ENCODE data around the gene IL4.

Gene IL4

DNA sequence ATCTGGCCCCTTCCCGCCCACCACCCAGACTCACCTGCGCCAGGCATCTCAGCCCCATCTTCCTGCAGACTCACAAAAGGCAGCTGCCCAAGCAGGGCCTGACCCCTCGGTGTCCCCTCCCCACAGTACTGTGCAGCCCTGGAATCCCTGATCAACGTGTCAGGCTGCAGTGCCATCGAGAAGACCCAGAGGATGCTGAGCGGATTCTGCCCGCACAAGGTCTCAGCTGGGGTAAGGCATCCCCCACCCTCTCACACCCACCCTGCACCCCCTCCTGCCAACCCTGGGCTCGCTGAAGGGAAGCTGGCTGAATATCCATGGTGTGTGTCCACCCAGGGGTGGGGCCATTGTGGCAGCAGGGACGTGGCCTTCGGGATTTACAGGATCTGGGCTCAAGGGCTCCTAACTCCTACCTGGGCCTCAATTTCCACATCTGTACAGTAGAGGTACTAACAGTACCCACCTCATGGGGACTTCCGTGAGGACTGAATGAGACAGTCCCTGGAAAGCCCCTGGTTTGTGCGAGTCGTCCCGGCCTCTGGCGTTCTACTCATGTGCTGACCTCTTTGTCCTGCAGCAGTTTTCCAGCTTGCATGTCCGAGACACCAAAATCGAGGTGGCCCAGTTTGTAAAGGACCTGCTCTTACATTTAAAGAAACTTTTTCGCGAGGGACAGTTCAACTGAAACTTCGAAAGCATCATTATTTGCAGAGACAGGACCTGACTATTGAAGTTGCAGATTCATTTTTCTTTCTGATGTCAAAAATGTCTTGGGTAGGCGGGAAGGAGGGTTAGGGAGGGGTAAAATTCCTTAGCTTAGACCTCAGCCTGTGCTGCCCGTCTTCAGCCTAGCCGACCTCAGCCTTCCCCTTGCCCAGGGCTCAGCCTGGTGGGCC is 13.9 kb upstream of the IL4 start:
- FAIRE-seq (peak; percentile 88), DNase-seq (ENCODE audit: insufficient read length) (no peak)
- TF ChIP-seq POLR2AphosphoS5 (IDR thresholded peaks at IDR 0.05; ENCODE audit: low read depth, low read length), result no peak
- TF ChIP-seq POLR2A (IDR thresholded peaks at IDR 0.05; ENCODE audit: low read depth, low read length), result no peak
- TF ChIP-seq TAF1 (IDR thresholded peaks at IDR 0.05; ENCODE audit: borderline replicate concordance, low read depth, low read length), result no peak

GRCh38 chr5:132661231-132662003 is 12.4 kb upstream of the IL4 start:
- peak; percentile 92 for FAIRE-seq
- peak; percentile 21; the same call in 1 of the 2 replicates for TF ChIP-seq POLR2AphosphoS5 (IDR thresholded peaks at IDR 0.05; ENCODE audit: low read depth, low read length)
- 0 out of 2 replicates have a peak, but pooled peaks have one; percentile 18 for TF ChIP-seq POLR2A (IDR thresholded peaks at IDR 0.05; ENCODE audit: low read depth, low read length)
- no peak for TF ChIP-seq TAF1 (IDR thresholded peaks at IDR 0.05; ENCODE audit: borderline replicate concordance, low read depth, low read length)
- DNase-seq (ENCODE audit: insufficient read length), result no peak

GRCh38 chr5:132662004-132662401 is 11.8 kb upstream of the IL4 start:
- no peak for FAIRE-seq
- no peak for DNase-seq (ENCODE audit: insufficient read length)
- TF ChIP-seq POLR2A (IDR thresholded peaks at IDR 0.05; ENCODE audit: low read depth, low read length) (no peak), TAF1 (IDR thresholded peaks at IDR 0.05; ENCODE audit: borderline replicate concordance, low read depth, low read length) (no peak), POLR2AphosphoS5 (IDR thresholded peaks at IDR 0.05; ENCODE audit: low read depth, low read length) (no peak)

DNA sequence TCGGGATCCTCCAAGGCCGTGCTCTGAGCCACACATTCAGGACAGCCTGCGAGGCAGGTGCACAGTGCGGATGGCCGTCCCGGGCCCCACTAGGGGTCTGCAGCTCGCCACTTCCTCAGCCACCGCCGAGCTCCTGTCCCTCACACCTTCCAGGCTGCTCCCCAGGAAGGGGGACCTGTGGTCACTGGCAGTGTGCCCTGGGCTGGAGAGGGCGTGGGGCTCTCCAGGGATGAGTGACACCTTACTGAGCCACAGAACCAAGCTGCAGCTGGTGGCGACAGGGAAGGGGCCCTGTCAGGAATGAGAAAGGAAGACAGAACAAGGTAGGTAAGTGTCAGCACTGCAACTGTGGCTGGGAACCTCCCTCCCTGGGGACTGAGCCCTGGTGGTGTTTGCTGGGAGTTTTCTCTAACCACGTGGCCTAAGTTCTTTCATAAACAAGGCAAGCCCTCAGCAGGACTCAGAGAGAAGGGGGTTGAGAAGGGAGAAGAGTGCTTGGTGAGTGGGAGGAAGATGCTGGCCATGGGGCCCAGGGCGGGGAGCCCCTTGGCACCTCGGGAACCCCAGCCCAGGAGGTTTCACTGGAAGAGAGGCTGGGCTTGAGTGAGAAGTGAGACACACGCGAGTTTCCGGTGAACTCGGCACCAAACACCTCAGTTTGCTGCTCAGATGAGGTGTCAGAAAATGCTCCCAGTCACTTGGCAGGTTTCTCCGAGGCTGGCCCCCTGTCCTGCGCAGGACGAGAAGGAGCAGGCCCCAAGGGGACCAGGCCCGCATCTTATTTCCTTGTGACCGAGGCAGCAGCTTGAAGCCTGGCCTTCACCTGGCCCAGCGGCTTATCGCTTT is 10.6 kb upstream of the IL4 start:
- peak; percentile 70 for DNase-seq (ENCODE audit: insufficient read length)
- FAIRE-seq, result no peak
- peak; percentile 74 for TF ChIP-seq POLR2A (IDR thresholded peaks at IDR 0.05; ENCODE audit: low read depth, low read length)
- peak; percentile 79 for TF ChIP-seq POLR2AphosphoS5 (IDR thresholded peaks at IDR 0.05; ENCODE audit: low read depth, low read length)
- TF ChIP-seq TAF1 (IDR thresholded peaks at IDR 0.05; ENCODE audit: borderline replicate concordance, low read depth, low read length), result peak; percentile 27; the same call in 1 of the 2 replicates

- DNase-seq (ENCODE audit: insufficient read length), result peak; percentile 69
- TF ChIP-seq TAF1 (IDR thresholded peaks at IDR 0.05; ENCODE audit: borderline replicate concordance, low read depth, low read length) (no peak), POLR2A (IDR thresholded peaks at IDR 0.05; ENCODE audit: low read depth, low read length) (peak; percentile 8), POLR2AphosphoS5 (IDR thresholded peaks at IDR 0.05; ENCODE audit: low read depth, low read length) (no peak; the same call in none of the 2 replicates)
- FAIRE-seq, result peak; percentile 97
Observed at GRCh38 chr5:132663771-132664695, 9.8 kb upstream of the IL4 start.

GRCh38 chr5:132664696-132665209 is 9.0 kb upstream of the IL4 start:
- FAIRE-seq, result no peak
- TF ChIP-seq POLR2AphosphoS5 (IDR thresholded peaks at IDR 0.05; ENCODE audit: low read depth, low read length) (no peak), POLR2A (IDR thresholded peaks at IDR 0.05; ENCODE audit: low read depth, low read length) (no peak; the same call in 1 of the 2 replicates), TAF1 (IDR thresholded peaks at IDR 0.05; ENCODE audit: borderline replicate concordance, low read depth, low read length) (no peak)
- DNase-seq (ENCODE audit: insufficient read length), result no peak

DNA sequence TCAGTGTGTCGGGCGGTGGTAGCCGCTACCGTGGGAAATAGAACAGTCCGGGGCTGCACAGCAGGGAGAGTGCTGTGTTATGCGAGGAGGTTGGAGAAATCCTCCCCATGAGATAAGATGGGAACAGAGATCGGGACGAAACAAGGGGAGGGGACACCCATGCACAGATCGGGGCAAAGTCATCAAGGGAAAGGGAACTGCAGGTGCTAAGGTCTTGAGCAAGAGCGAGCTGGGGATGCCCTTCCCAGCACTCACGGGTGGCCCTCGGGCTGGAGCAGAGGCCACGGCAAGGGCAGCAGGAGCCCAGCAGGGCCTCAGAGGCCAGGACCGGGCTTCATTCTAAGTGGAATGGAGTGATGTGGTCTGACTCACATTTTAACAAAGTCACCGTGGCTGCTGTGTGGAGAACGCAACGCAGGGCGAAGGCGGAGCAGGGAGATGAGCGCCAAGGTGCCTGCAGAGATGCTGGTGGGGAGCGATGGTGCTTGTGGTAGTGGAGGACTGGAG is 8.2 kb upstream of the IL4 start:
- no peak for FAIRE-seq
- DNase-seq (ENCODE audit: insufficient read length), result no peak
- TF ChIP-seq POLR2AphosphoS5 (IDR thresholded peaks at IDR 0.05; ENCODE audit: low read depth, low read length) (no peak), TAF1 (IDR thresholded peaks at IDR 0.05; ENCODE audit: borderline replicate concordance, low read depth, low read length) (no peak), POLR2A (IDR thresholded peaks at IDR 0.05; ENCODE audit: low read depth, low read length) (no peak)

- DNase-seq (ENCODE audit: insufficient read length), result no peak
- no peak for TF ChIP-seq POLR2AphosphoS5 (IDR thresholded peaks at IDR 0.05; ENCODE audit: low read depth, low read length)
- TF ChIP-seq POLR2A (IDR thresholded peaks at IDR 0.05; ENCODE audit: low read depth, low read length), result no peak
- no peak for FAIRE-seq
Observed at GRCh38 chr5:132666310-132667123, 7.3 kb upstream of the IL4 start.

DNA sequence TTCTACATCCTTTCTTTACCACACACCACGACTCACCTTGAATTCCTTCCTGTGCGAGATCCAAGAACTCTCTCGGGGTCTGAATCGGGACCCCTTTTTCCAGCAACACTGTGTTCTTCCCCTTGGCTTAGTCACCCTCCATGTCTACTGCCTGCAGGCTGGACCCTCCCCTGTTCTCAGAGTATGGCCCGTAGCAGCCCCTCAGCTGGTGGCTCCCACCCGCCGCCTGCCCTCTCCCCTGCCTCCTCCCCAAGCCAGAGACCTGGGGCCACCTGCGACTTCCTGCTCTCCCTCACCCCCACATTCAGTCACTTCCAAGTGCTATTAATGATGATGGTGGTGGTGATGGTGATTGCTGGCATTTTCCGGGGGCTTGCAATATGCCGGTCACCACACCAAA is 6.5 kb upstream of the IL4 start:
- TF ChIP-seq POLR2AphosphoS5 (IDR thresholded peaks at IDR 0.05; ENCODE audit: low read depth, low read length) (no peak), POLR2A (IDR thresholded peaks at IDR 0.05; ENCODE audit: low read depth, low read length) (no peak), TAF1 (IDR thresholded peaks at IDR 0.05; ENCODE audit: borderline replicate concordance, low read depth, low read length) (no peak)
- no peak for FAIRE-seq
- DNase-seq (ENCODE audit: insufficient read length), result no peak

All from GM12892 (cell line).